Astrocyte (in vitro differentiated cells and primary cell): ENCODE measurements around the gene HSF5. TPM values are rescaled to one million over a fixed set of nuclear protein-coding genes. Genes with fewer than 3 reads are reported as not detected.
A peak's percentile ranks its signal among the peaks of the same experiment; 100 is the strongest.
"Not testable (repeated sequence)": the region's sequence is repeated elsewhere in the genome, so short reads cannot be mapped to it uniquely, and the experiment has no call there.

Experiments
- DNase-seq: peaks from one replicate; pipeline ENCODE4 v3.0.0-alpha.2; 2010; ENCODE audit warnings: low read depth
- FAIRE-seq: peaks from 2 replicates; lab custom pipeline; 2011; peaks lifted over from hg19 to GRCh38; lab: Jason Lieb, UNC
- H2AFZ ChIP-seq: 2 replicates; pipeline ENCODE4 v1.6.0; 2012; ENCODE audit warnings: low read depth, low read length, inconsistent platforms
- H3K27ac ChIP-seq: 2 replicates; pipeline ENCODE4 v1.5.1; 2011; ENCODE audit warnings: low read depth, low read length, inconsistent platforms
- H3K27me3 ChIP-seq: 2 replicates; pipeline ENCODE4 v1.6.0; 2011; ENCODE audit warnings: low read length, inconsistent platforms; ENCODE audit not compliant: insufficient read depth
- H3K36me3 ChIP-seq: 2 replicates; pipeline ENCODE4 v1.5.1; 2011; ENCODE audit warnings: low read length, inconsistent platforms; ENCODE audit not compliant: insufficient read depth
- H3K4me1 ChIP-seq: 2 replicates; pipeline ENCODE4 v1.5.1; 2011; ENCODE audit warnings: low read length, inconsistent platforms; ENCODE audit not compliant: insufficient read depth
- H3K4me2 ChIP-seq: 2 replicates; pipeline ENCODE4 v1.6.0; 2012; ENCODE audit warnings: low read length, inconsistent platforms
- H3K4me3 ChIP-seq: 2 replicates; pipeline ENCODE4 v1.5.1; 2011; ENCODE audit warnings: low read depth, mild to moderate bottlenecking, low read length, inconsistent platforms; ENCODE audit not compliant: insufficient read depth
- H3K79me2 ChIP-seq: 2 replicates; pipeline ENCODE4 v1.6.0; 2012; ENCODE audit warnings: mild to moderate bottlenecking, low read length, inconsistent platforms; ENCODE audit not compliant: insufficient read depth
- H3K9ac ChIP-seq: 2 replicates; pipeline ENCODE4 v1.6.0; 2012; ENCODE audit warnings: mild to moderate bottlenecking, low read length, inconsistent platforms
- H3K9me3 ChIP-seq: 2 replicates; pipeline ENCODE4 v1.5.1; 2012; ENCODE audit warnings: low read depth, mild to moderate bottlenecking, low read length, inconsistent platforms; ENCODE audit not compliant: insufficient read depth
- H4K20me1 ChIP-seq: 2 replicates; pipeline ENCODE4 v1.6.0; 2012; ENCODE audit warnings: low read length, inconsistent platforms; ENCODE audit not compliant: insufficient read depth
- H3K27ac Mint-ChIP-seq: one replicate; pipeline ENCODE4 v1.8.0; 2021; ENCODE audit warnings: mild to moderate bottlenecking, mixed read lengths; ENCODE audit not compliant: unreplicated experiment
- H3K27me3 Mint-ChIP-seq: one replicate; pipeline ENCODE4 v1.8.0; 2021; ENCODE audit warnings: low read depth, mixed read lengths; ENCODE audit not compliant: unreplicated experiment
- H3K36me3 Mint-ChIP-seq: one replicate; pipeline ENCODE4 v1.8.0; 2021; ENCODE audit warnings: low read depth, mixed read lengths; ENCODE audit not compliant: unreplicated experiment
- H3K4me1 Mint-ChIP-seq: one replicate; pipeline ENCODE4 v1.8.0; 2021; ENCODE audit warnings: low read depth, mixed read lengths; ENCODE audit not compliant: unreplicated experiment
- H3K4me3 Mint-ChIP-seq: one replicate; pipeline ENCODE4 v1.8.0; 2021; ENCODE audit warnings: mild to moderate bottlenecking, moderate library complexity, mixed read lengths; ENCODE audit not compliant: unreplicated experiment
- H3K9me3 Mint-ChIP-seq: one replicate; pipeline ENCODE4 v1.8.0; 2021; ENCODE audit warnings: mild to moderate bottlenecking, mixed read lengths; ENCODE audit not compliant: unreplicated experiment
- EZH2 ChIP-seq: IDR thresholded peaks from 2 replicates; pipeline ENCODE4 v1.6.1; 2012; ENCODE audit warnings: mild to moderate bottlenecking, low read length, inconsistent platforms; ENCODE audit not compliant: insufficient read depth
- total RNA-seq: library from RNA; stranded (reverse); gene quantifications from 2 replicates; pipeline ENCODE4 v1.2.1, GENCODE V29; 2021
- TF ChIP-seq, protein P1 (sequence below): IDR thresholded peaks from 2 replicates; pipeline ENCODE4 v1.5.1; 2011; ENCODE audit warnings: low read depth, mild to moderate bottlenecking, inconsistent platforms, low read length, moderate library complexity; ENCODE audit not compliant: insufficient read depth

The HSF5 gene
- total RNA-seq, 1 donor from 2014 or later = not detected

DNA sequence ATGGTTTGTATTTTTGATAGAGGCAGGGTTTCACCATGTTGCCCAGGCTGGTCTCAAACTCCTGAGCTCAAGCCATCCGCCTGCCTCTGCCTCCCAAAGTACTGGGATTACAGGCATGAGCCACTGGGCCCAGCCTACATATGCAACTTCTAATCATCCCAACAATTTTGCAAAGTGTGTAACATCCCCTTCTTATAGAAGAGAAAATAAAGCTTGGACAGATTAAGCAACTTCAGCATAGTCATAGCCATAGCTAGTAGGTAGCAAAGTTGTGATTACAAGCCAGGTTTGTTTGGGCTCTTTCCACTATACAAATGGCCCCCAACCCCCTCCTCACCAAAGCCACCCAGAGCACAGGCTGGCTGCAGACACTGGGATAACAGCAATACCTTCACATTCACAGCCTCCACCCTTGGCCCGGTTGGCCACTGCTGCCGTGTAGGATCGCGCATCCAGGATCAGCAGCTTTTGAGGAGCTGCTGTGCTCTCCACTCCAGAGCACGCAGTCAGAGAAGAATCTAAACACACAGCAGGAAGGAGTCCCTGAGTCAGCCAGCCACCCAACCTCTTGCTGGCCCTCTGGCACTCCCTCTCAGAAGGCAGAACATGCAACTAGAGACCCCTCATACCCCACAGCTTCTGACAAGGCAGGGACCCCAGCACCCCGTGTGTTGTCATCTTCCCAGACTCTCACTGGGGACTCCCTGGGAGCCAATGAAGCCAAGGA, 18.3 kb upstream of the HSF5 start:
- Histone ChIP-seq H2AFZ (no peak overlapping the region), H3K79me2 (no peaks in the 10 kb centered on the region), H3K4me3 (no peak overlapping the region), H3K27me3 (no peaks in the 10 kb centered on the region), H4K20me1 (peaks cover 8% of the 10 kb centered on the region), H3K4me1 (peaks cover 7% of the 10 kb centered on the region), H3K27ac (peak overlapping the region; percentile 58), H3K9me3 (no peaks in the 10 kb centered on the region), H3K9ac (peak overlapping the region; percentile 22), H3K4me2 (no peak overlapping the region), H3K36me3 (peaks cover 41% of the 10 kb centered on the region)
- no peak overlapping the region for H3K4me3 Mint-ChIP-seq
- no peaks in the 10 kb centered on the region for H3K9me3 Mint-ChIP-seq
- no peaks in the 10 kb centered on the region for H3K4me1 Mint-ChIP-seq
- FAIRE-seq = no peak
- DNase-seq = no peak
- TF ChIP-seq EZH2 = no peak
- TF ChIP-seq, protein P1, sequence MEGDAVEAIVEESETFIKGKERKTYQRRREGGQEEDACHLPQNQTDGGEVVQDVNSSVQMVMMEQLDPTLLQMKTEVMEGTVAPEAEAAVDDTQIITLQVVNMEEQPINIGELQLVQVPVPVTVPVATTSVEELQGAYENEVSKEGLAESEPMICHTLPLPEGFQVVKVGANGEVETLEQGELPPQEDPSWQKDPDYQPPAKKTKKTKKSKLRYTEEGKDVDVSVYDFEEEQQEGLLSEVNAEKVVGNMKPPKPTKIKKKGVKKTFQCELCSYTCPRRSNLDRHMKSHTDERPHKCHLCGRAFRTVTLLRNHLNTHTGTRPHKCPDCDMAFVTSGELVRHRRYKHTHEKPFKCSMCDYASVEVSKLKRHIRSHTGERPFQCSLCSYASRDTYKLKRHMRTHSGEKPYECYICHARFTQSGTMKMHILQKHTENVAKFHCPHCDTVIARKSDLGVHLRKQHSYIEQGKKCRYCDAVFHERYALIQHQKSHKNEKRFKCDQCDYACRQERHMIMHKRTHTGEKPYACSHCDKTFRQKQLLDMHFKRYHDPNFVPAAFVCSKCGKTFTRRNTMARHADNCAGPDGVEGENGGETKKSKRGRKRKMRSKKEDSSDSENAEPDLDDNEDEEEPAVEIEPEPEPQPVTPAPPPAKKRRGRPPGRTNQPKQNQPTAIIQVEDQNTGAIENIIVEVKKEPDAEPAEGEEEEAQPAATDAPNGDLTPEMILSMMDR = no peak
- peaks cover 28% of the 10 kb centered on the region for H3K36me3 Mint-ChIP-seq
- H3K27me3 Mint-ChIP-seq = no peaks in the 10 kb centered on the region
- H3K27ac Mint-ChIP-seq = no peak overlapping the region

DNA sequence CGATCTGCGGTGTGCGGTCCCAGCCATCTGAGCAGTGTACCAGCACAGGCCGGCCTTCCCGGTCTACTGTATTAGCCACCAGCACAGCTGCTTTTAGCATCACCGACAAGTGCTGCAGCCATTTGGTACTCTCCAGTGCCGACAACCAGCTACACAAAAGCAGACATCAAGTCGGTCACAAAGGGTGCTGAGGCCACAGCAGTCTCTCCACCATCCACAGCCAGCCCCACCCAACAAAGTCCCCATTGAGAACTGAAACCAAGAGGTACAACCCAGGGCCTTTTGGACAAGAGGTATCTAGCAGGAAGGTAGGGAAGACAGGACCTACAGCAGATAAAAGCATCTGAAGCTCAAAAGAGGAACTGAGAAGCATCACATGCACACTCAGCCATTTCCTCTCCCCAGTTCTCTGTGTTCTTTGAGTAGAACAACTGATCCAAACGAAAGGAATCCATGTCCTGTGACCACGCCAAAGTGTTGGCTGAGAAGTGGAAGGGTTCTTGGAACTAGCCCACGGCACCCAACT, 16.7 kb upstream of the HSF5 start:
- no peak overlapping the region for H3K4me3 ChIP-seq
- Mint-ChIP-seq H3K9me3 (no peaks in the 10 kb centered on the region), H3K36me3 (peaks cover 22% of the 10 kb centered on the region), H3K27ac (no peak overlapping the region), H3K4me3 (no peak overlapping the region), H3K4me1 (no peaks in the 10 kb centered on the region), H3K27me3 (no peaks in the 10 kb centered on the region)
- TF ChIP-seq, protein P1 = no peak
- TF ChIP-seq EZH2 = no peak
- H2AFZ ChIP-seq = no peak overlapping the region
- H3K27ac ChIP-seq = no peak overlapping the region
- H3K9me3 ChIP-seq = no peaks in the 10 kb centered on the region
- H3K4me1 ChIP-seq = peaks cover 7% of the 10 kb centered on the region
- no peaks in the 10 kb centered on the region for H3K27me3 ChIP-seq
- H3K36me3 ChIP-seq = peaks cover 32% of the 10 kb centered on the region
- peaks cover 1% of the 10 kb centered on the region for H4K20me1 ChIP-seq
- DNase-seq = no peak
- no peak overlapping the region for H3K9ac ChIP-seq
- no peaks in the 10 kb centered on the region for H3K79me2 ChIP-seq
- no peak for FAIRE-seq
- H3K4me2 ChIP-seq = no peak overlapping the region

DNA sequence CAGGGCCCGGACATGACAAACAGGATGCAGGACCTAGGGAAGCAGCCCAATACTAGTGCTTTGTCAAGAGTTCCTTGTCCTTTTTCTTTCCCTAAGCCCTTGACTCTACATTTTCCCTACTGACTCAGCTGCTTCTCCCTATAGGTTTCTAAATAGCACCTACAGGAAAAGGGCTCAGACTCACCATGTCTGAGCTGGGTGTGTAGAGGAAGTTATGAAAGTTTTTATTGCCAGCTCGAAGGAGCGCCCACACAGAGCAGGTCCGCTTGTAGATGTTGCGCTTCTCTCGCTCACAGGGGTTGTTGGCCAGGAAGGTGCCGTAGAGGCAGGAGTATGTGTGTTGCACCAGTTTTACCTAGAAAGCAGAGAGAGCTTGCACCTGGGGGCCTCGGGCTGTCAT, 15.7 kb upstream of the HSF5 start:
- Histone ChIP-seq H3K9me3 (no peaks in the 10 kb centered on the region), H4K20me1 (no peaks in the 10 kb centered on the region), H3K9ac (no peak overlapping the region), H2AFZ (no peak overlapping the region), H3K36me3 (peaks cover 30% of the 10 kb centered on the region), H3K4me2 (no peak overlapping the region), H3K4me3 (no peak overlapping the region), H3K79me2 (no peaks in the 10 kb centered on the region), H3K27me3 (no peaks in the 10 kb centered on the region), H3K27ac (no peak overlapping the region), H3K4me1 (peaks cover 7% of the 10 kb centered on the region)
- no peaks in the 10 kb centered on the region for H3K4me1 Mint-ChIP-seq
- no peak overlapping the region for H3K27ac Mint-ChIP-seq
- no peak for TF ChIP-seq EZH2
- TF ChIP-seq, protein P1 = no peak
- DNase-seq (no peak), FAIRE-seq (no peak)
- H3K9me3 Mint-ChIP-seq = no peaks in the 10 kb centered on the region
- no peak overlapping the region for H3K4me3 Mint-ChIP-seq
- H3K36me3 Mint-ChIP-seq = peaks cover 18% of the 10 kb centered on the region
- H3K27me3 Mint-ChIP-seq = no peaks in the 10 kb centered on the region

DNA sequence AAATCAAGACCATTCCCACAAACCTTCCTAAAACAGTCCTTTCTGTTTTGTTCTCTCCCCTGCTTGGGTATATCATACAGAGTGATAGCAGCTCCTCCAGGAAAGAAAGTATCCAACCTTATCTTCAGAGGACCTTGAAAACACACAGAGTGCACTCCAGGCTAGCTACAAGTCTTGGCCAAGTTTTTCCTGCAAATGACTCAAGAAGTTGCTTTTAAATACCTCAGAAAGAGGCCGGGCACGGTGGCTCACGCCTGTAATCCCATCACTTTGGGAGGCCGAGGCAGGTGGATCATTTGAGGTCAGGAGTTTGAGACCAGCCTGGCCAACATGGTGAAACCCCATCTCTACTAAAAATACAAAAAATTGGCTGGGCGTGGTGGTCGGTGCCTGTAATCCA, 14.9 kb upstream of the HSF5 start:
- peaks cover 19% of the 10 kb centered on the region for H3K36me3 Mint-ChIP-seq
- DNase-seq, H3K4me2 ChIP-seq: not testable (repeated sequence)

More for the DNA sequence above, 14.9 kb upstream of the HSF5 start:
- H3K4me1 ChIP-seq, H2AFZ ChIP-seq, H3K27ac ChIP-seq, H3K4me3 ChIP-seq, H3K27ac Mint-ChIP-seq, H3K9me3 Mint-ChIP-seq, H3K9me3 ChIP-seq, FAIRE-seq, H3K4me1 Mint-ChIP-seq, H3K4me3 Mint-ChIP-seq, H3K79me2 ChIP-seq, H3K9ac ChIP-seq, H3K27me3 Mint-ChIP-seq, H4K20me1 ChIP-seq, H3K27me3 ChIP-seq: not testable (repeated sequence)
- H3K36me3 ChIP-seq = peaks cover 25% of the 10 kb centered on the region
